ENCODE data around the gene TRPV4. TPM values are rescaled to one million over a fixed set of nuclear protein-coding genes. Genes with fewer than 3 reads are reported as not detected.

The TRPV4 gene
- total RNA-seq, 1 experiment from 2014 or later: 0.09 TPM

- Mint-ChIP-seq H3K4me1 (ENCODE audit: insufficient read depth, unreplicated experiment) (peaks cover 35% of the 10 kb centered on the region), H3K27me3 (ENCODE audit: insufficient read depth, unreplicated experiment) (no peaks in the 10 kb centered on the region), H3K9me3 (ENCODE audit: unreplicated experiment) (no peaks in the 10 kb centered on the region), H3K4me3 (ENCODE audit: unreplicated experiment) (no peak overlapping the region), H3K27ac (ENCODE audit: low read depth, unreplicated experiment) (no peak overlapping the region), H3K36me3 (ENCODE audit: insufficient read depth, unreplicated experiment) (no peaks in the 10 kb centered on the region)
- POLR2A ChIA-PET: interaction anchor here (1.4 to 4.6 kb wide), 3 partner anchors 19 to 83 kb away, joined by 4 to 47 read pairs (median 10); partner anchors contain the start of gene TCHP
- no peak for DNase-seq (ENCODE audit: unreplicated experiment)
- intact Hi-C loops (cut with micrococcal nuclease): no loop called here
- no TSS peak for BruUV-seq (replicated peaks)
- CTCF ChIA-PET: interaction anchor here (0.7 to 5.3 kb wide), 5 partner anchors 12 to 27 kb away, joined by 3 to 39 read pairs (median 3); no protein-coding TSS in a partner anchor
- no peak for TF ChIP-seq CTCF (IDR thresholded peaks at IDR 0.05; ENCODE audit: unreplicated experiment)
These were observed 15.5 kb downstream of the TRPV4 start for GRCh38 chr12:109817627-109818231.

- H3K27ac Mint-ChIP-seq (ENCODE audit: low read depth, unreplicated experiment): no peak overlapping the region
- no peaks in the 10 kb centered on the region for H3K27me3 Mint-ChIP-seq (ENCODE audit: insufficient read depth, unreplicated experiment)
- CTCF ChIA-PET: interaction anchor here (0.7 to 5.3 kb wide), 2 partner anchors 12 to 28 kb away, joined by 3 to 39 read pairs; no protein-coding TSS in a partner anchor
- no TSS peak for BruUV-seq (replicated peaks)
- H3K4me1 Mint-ChIP-seq (ENCODE audit: insufficient read depth, unreplicated experiment): peaks cover 27% of the 10 kb centered on the region
- POLR2A ChIA-PET: no interaction called here
- intact Hi-C loops (cut with micrococcal nuclease): no loop called here
- H3K36me3 Mint-ChIP-seq (ENCODE audit: insufficient read depth, unreplicated experiment): no peaks in the 10 kb centered on the region
- no peaks in the 10 kb centered on the region for H3K9me3 Mint-ChIP-seq (ENCODE audit: unreplicated experiment)
- TF ChIP-seq CTCF (IDR thresholded peaks at IDR 0.05; ENCODE audit: unreplicated experiment): no peak
- H3K4me3 Mint-ChIP-seq (ENCODE audit: unreplicated experiment): no peak overlapping the region
- no peak for DNase-seq (ENCODE audit: unreplicated experiment)
These were observed 16.3 kb downstream of the TRPV4 start for GRCh38 chr12:109816870-109817269.

- Mint-ChIP-seq H3K9me3 (ENCODE audit: unreplicated experiment) (no peaks in the 10 kb centered on the region), H3K27me3 (ENCODE audit: insufficient read depth, unreplicated experiment) (no peaks in the 10 kb centered on the region), H3K4me1 (ENCODE audit: insufficient read depth, unreplicated experiment) (peaks cover 18% of the 10 kb centered on the region), H3K4me3 (ENCODE audit: unreplicated experiment) (no peak overlapping the region), H3K27ac (ENCODE audit: low read depth, unreplicated experiment) (no peak overlapping the region), H3K36me3 (ENCODE audit: insufficient read depth, unreplicated experiment) (no peaks in the 10 kb centered on the region)
- intact Hi-C loops (cut with micrococcal nuclease): no loop called here
- no peak for DNase-seq (ENCODE audit: unreplicated experiment)
- ChIA-PET POLR2A (interaction anchor here (1.2 kb wide), 1 partner anchor 11 kb away, joined by 3 read pairs; no protein-coding TSS in a partner anchor), CTCF (interaction anchor here (0.6 to 5.3 kb wide), 3 partner anchors 11 to 179 kb away, joined by 4 to 39 read pairs (median 22); no protein-coding TSS in a partner anchor)
- BruUV-seq (replicated peaks): no TSS peak
- TF ChIP-seq CTCF (IDR thresholded peaks at IDR 0.05; ENCODE audit: unreplicated experiment): no peak
These were observed 17.2 kb downstream of the TRPV4 start for GRCh38 chr12:109815757-109816617.

- ChIA-PET CTCF (interaction anchor here (1.0 to 5.3 kb wide), 3 partner anchors 10 to 113 kb away, joined by 3 to 39 read pairs (median 22); no protein-coding TSS in a partner anchor), POLR2A (interaction anchor here (1.2 kb wide), 1 partner anchor 10 kb away, joined by 3 read pairs; no protein-coding TSS in a partner anchor)
- H3K27me3 Mint-ChIP-seq (ENCODE audit: insufficient read depth, unreplicated experiment): no peaks in the 10 kb centered on the region
- no peak overlapping the region for H3K27ac Mint-ChIP-seq (ENCODE audit: low read depth, unreplicated experiment)
- H3K4me3 Mint-ChIP-seq (ENCODE audit: unreplicated experiment): no peak overlapping the region
- no peak for DNase-seq (ENCODE audit: unreplicated experiment)
- TF ChIP-seq CTCF (IDR thresholded peaks at IDR 0.05; ENCODE audit: unreplicated experiment): no peak
- intact Hi-C loops (cut with micrococcal nuclease): no loop called here
- H3K4me1 Mint-ChIP-seq (ENCODE audit: insufficient read depth, unreplicated experiment): peaks cover 17% of the 10 kb centered on the region
- BruUV-seq (replicated peaks): no TSS peak
- no peaks in the 10 kb centered on the region for H3K9me3 Mint-ChIP-seq (ENCODE audit: unreplicated experiment)
- no peaks in the 10 kb centered on the region for H3K36me3 Mint-ChIP-seq (ENCODE audit: insufficient read depth, unreplicated experiment)
These were observed 18.0 kb downstream of the TRPV4 start for GRCh38 chr12:109815225-109815624.
